Spinal cord (tissue), 10 donors: ENCODE data around the gene ATXN10. TPM values are rescaled to one million over a fixed set of nuclear protein-coding genes. Genes with fewer than 3 reads are reported as not detected.
A peak's percentile ranks its signal among the peaks of the same experiment; 100 is the strongest.

Experiments
- DNase-seq, 6 donors: peaks; one replicate each; pipeline versions ENCODE4 v3.0.0 to v3.0.0-alpha.2; 2013 to 2015; ENCODE audit warnings: low spot score in 6 of 6, low read depth in 4 of 6
- H3K27ac ChIP-seq: one replicate; pipeline ENCODE4 v1.5.1; 2013; ENCODE audit warnings: low read depth, low read length, control low read depth
- H3K27me3 ChIP-seq: one replicate; pipeline ENCODE4 v1.6.1; 2013; ENCODE audit warnings: low read length; ENCODE audit not compliant: control insufficient read depth, insufficient read depth
- H3K36me3 ChIP-seq: one replicate; pipeline ENCODE4 v1.6.1; 2013; ENCODE audit warnings: low read length; ENCODE audit not compliant: control insufficient read depth, insufficient read depth
- H3K4me1 ChIP-seq: one replicate; pipeline ENCODE4 v1.6.1; 2013; ENCODE audit warnings: low read length; ENCODE audit not compliant: control insufficient read depth, insufficient read depth
- H3K4me3 ChIP-seq: one replicate; pipeline ENCODE4 v1.5.1; 2013; ENCODE audit warnings: low read depth, low read length, control low read depth
- H3K9me3 ChIP-seq: one replicate; pipeline ENCODE4 v1.6.1; 2013; ENCODE audit warnings: low read length; ENCODE audit not compliant: control insufficient read depth, insufficient read depth
- WGBS: methylation state at CpG from one replicate; pipeline ENCODE4 v1.1.5; 2013; ENCODE audit warnings: missing lambda C conversion rate; ENCODE audit not compliant: insufficient coverage; 5-methylcytosine and 5-hydroxymethylcytosine counted together
- polyA plus RNA-seq, 2 donors: library from polyadenylated mRNA; unstranded; fragments of 120-200 nt; gene quantifications; one replicate each; pipeline ENCODE4 v1.2.1, GENCODE V29; 2013; ENCODE audit not compliant: insufficient read length in 2 of 2
- total RNA-seq, 2 donors: library from RNA; depleted of rRNA in 1 of 2; stranded (reverse); fragments of 120-200 nt in 1 of 2; fragments of >200 nt in 1 of 2; gene quantifications; one replicate each; pipeline versions ENCODE4 v1.2.3 to v1.2.4, GENCODE V29; 2013 to 2014
- donor health status: healthy.

The ATXN10 gene
- total and polyA plus RNA-seq, 4 donors = 163 to 428 (median 339) TPM

DNA sequence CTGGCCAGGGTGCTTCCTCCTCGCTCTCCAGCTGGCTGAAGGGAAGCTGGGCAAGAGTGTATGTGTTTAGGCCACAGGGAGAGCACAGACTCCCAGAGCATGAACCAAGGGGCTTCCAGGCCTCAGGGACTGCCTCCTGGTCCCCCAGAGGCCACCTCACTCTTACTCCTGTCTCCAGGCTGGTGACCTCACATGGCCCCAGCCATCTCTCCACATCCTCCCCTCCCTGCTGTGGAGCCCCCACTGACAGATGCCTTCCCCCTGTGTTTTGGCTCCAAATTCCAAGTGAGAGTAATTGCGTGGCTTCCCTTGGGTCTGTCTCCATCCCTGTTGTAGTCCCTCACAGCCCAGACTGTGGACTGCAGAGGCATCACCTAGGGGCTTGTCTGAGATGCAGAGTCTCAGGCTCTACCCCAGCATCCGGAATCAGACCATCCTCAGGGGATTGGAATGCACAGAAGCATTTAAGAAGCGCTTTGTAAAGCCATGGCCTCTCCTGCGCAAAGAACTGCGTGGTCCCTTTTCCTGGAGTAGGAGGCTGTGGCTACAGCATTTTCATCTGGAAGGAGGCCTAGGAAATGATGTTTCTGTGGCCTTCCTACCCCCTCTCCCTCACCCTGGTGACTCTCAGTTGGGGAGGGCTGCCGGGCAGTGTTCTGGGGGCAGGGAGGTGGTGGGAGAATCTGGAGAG, 91.1 kb downstream of the ATXN10 start:
- no peak for DNase-seq
- Histone ChIP-seq H3K27ac (no peak overlapping the region), H3K4me3 (no peak overlapping the region), H3K9me3 (no peaks in the 10 kb centered on the region), H3K4me1 (peaks cover 9% of the 10 kb centered on the region), H3K27me3 (no peaks in the 10 kb centered on the region), H3K36me3 (peaks cover 21% of the 10 kb centered on the region)
- WGBS = 85% methylated on average over 5 of the region's 7 CpGs

DNA sequence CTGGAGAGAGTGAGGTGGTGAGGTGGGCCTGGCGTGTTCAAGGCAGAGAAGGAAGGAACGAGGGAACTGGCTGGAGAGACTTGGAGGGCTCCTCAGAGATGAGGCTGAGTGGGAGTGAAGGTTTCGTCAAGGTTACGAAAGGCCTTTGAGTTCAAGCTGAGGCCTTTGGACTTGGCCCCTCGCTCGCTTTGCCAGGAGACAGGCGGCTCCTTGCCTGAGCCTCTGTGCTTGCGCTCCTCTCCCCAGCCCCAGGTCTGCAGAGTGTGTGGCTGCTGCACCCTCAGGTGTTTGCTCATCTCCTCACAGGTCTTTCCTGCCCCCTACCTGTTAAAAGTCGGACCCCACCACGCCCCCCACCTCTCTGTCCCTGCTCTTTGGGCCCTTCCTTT, 91.6 kb downstream of the ATXN10 start:
- Histone ChIP-seq H3K4me3 (no peak overlapping the region), H3K27ac (no peak overlapping the region), H3K36me3 (peaks cover 18% of the 10 kb centered on the region), H3K27me3 (no peaks in the 10 kb centered on the region), H3K4me1 (peaks cover 5% of the 10 kb centered on the region), H3K9me3 (no peaks in the 10 kb centered on the region)
- 86% methylated on average over 8 of the region's 10 CpGs for WGBS
- DNase-seq = no peak

DNA sequence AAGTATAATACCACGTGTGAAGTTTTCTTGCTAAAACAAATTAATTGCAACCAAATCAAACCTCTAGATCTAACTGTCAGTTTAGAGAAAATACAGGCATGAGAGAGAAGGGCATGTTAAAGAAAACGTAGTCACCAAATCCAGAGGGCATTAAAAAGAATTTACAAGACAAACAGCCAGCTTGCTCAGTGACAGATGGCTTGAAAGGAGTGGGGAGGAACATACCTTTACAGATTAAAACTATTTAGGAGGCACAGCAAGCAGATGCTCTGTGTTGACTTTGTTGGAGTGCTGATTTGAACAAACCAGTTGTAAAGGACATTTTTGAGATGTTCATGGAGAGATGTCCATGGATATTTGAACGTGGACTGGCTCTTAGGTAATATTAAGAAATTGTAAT, 96.9 kb downstream of the ATXN10 start:
- Histone ChIP-seq H3K36me3 (peaks cover 7% of the 10 kb centered on the region), H3K27me3 (no peaks in the 10 kb centered on the region), H3K4me1 (no peaks in the 10 kb centered on the region), H3K9me3 (no peaks in the 10 kb centered on the region), H3K4me3 (no peak overlapping the region), H3K27ac (no peak overlapping the region)
- no peak for DNase-seq
- WGBS = 80% methylated on average over 1 of the region's 3 CpGs

DNA sequence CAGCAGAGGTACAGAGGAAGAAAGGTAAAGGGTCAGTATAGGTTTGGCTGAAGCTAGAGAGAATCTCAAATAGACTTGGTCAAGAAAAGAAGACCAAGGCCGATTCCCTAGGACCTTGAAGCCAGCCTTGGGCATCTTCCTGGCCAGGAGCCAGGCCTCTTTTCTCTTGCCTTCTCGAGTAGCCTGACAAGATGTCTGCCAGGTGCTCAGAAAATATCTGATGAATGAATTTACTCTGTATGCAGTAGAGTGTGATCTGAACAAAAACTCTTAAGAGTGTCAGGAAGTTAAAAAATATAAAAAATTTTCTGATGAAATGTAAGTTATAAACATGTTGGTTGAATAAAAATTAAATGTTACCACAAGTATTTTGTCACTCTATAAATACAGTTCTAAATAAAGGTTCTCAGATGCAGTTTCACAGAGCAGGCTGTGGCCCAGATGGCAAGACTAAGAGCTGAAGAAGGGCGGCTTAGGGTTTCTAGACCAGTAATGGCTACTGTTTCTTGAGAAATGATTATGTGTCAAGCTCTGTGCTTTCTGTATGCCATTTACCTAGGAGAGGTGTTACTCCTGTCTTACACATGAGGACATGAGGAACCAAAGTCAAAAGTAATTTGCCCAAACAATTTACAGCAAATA, 98.1 kb downstream of the ATXN10 start:
- H3K27me3 ChIP-seq = no peaks in the 10 kb centered on the region
- no peak overlapping the region for H3K27ac ChIP-seq
- no peak overlapping the region for H3K4me3 ChIP-seq
- 74% methylated on average over 3 of the region's 3 CpGs for WGBS
- DNase-seq = peak in 1 of 6 donors; percentile 38
- no peaks in the 10 kb centered on the region for H3K4me1 ChIP-seq
- H3K36me3 ChIP-seq = no peaks in the 10 kb centered on the region
- no peaks in the 10 kb centered on the region for H3K9me3 ChIP-seq

- Histone ChIP-seq H3K4me3 (no peak overlapping the region), H3K27ac (no peak overlapping the region), H3K9me3 (no peaks in the 10 kb centered on the region), H3K4me1 (no peaks in the 10 kb centered on the region), H3K27me3 (no peaks in the 10 kb centered on the region), H3K36me3 (no peaks in the 10 kb centered on the region)
- DNase-seq = no peak
- 100% methylated on average over 3 of the region's 4 CpGs for WGBS
Observed at GRCh38 chr22:45770506-45770905, 98.9 kb downstream of the ATXN10 start.

- H3K27ac ChIP-seq = no peak overlapping the region
- no peak overlapping the region for H3K4me3 ChIP-seq
- H3K27me3 ChIP-seq = no peaks in the 10 kb centered on the region
- no peaks in the 10 kb centered on the region for H3K4me1 ChIP-seq
- H3K9me3 ChIP-seq = no peaks in the 10 kb centered on the region
- no CpG with 5 or more reads among the region's 3 CpGs for WGBS
- no peak for DNase-seq
- H3K36me3 ChIP-seq = no peaks in the 10 kb centered on the region
Observed at GRCh38 chr22:45771057-45771456, 99.4 kb downstream of the ATXN10 start.

DNA sequence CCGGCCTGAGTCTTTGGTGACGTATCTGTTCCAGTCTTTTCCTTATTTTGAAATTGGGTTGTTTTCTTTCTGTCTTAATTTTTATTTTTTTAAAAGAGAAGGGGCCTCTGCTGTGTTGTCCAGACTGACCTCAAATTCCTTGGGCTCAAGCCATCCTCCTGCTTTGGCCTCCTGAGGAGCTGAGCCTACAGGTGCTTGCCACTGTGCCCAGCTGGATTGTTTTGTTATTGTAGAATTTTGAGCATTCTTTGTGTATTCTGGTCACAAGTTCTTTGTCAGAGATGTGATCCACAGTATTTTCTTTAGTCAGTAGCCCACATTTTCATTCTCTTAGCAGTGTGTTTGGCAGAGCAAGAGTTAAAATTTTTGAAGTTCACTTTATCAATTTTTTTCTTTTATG, 100.1 kb downstream of the ATXN10 start:
- H3K9me3 ChIP-seq = no peaks in the 10 kb centered on the region
- H3K27me3 ChIP-seq = no peaks in the 10 kb centered on the region
- no peak for DNase-seq
- no peak overlapping the region for H3K4me3 ChIP-seq
- no peaks in the 10 kb centered on the region for H3K4me1 ChIP-seq
- WGBS = no CpG with 5 or more reads among the region's 2 CpGs
- no peak overlapping the region for H3K27ac ChIP-seq
- no peaks in the 10 kb centered on the region for H3K36me3 ChIP-seq

GRCh38 chr22:45772743-45773142, 101.1 kb downstream of the ATXN10 start:
- Histone ChIP-seq H3K36me3 (no peaks in the 10 kb centered on the region), H3K27me3 (no peaks in the 10 kb centered on the region), H3K27ac (no peak overlapping the region), H3K4me1 (no peaks in the 10 kb centered on the region), H3K4me3 (no peak overlapping the region), H3K9me3 (no peaks in the 10 kb centered on the region)
- no CpG with 5 or more reads among the region's 2 CpGs for WGBS
- DNase-seq = no peak

DNA sequence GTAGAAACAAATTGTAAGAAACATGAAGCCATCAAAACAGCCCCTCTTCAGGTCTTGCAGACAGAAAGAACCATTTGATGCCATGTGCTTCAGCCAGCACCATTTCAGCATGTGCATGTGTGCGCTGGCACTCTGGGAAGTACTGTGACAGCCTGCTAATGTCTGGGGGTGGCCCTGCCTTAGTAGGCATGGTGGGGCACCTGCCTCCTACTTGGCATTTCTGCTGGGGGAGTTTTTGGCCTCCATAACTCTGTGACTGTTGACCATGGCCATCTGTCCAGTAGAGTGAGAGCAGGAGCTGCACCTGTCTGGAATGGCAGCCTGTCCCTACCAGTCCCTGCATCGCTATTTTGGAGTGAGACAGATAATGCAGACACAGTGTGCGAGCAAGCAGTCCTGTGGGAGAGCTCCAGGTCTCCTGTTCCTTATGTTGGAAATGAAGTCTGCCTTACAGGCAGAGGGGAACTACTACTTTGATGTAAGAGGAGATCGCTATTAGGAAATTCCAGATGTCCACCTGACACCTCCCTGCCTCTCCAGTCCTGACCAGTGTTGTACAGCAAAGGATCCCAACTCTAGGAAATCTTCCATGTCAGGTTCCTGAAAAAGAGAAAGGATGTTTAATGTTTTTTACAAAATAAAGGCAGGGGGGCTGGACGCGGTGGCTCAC, 102.5 kb downstream of the ATXN10 start:
- no peak overlapping the region for H3K4me3 ChIP-seq
- H3K27ac ChIP-seq = no peak overlapping the region
- H3K4me1 ChIP-seq = no peaks in the 10 kb centered on the region
- H3K27me3 ChIP-seq = no peaks in the 10 kb centered on the region
- no peaks in the 10 kb centered on the region for H3K36me3 ChIP-seq
- no peaks in the 10 kb centered on the region for H3K9me3 ChIP-seq
- 83% methylated on average over 4 of the region's 6 CpGs for WGBS
- DNase-seq = peak in 2 of 6 donors; percentile 28 to 29

DNA sequence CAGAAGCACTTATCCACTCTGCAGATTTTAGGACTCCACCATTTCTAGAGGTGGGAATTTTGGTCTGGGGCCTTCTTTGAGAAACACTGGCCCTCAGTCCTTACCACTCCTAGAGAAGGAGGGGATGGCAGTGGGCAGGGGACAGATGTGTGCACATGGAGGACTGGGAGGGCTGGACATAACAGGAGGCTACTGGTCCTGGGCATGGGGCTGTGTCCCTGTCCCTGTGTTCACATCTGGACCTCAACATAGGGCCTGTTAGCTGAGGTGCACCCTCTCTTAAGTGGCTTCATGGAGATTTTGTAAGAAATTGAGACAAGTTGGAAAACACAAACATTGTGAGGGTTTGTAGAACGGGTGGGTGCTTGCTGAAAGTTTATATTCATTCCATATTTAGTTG, 103.4 kb downstream of the ATXN10 start:
- H3K27me3 ChIP-seq = no peaks in the 10 kb centered on the region
- H3K9me3 ChIP-seq = no peaks in the 10 kb centered on the region
- no peaks in the 10 kb centered on the region for H3K36me3 ChIP-seq
- no peak overlapping the region for H3K27ac ChIP-seq
- no peaks in the 10 kb centered on the region for H3K4me1 ChIP-seq
- no peak overlapping the region for H3K4me3 ChIP-seq
- DNase-seq = no peak
- WGBS = no CpG with 5 or more reads among the region's 1 CpG
